Neural progenitor cell (in vitro differentiated cells): ENCODE results near the gene DOCK7. TPM values are rescaled to one million over a fixed set of nuclear protein-coding genes. Genes with fewer than 3 reads are reported as not detected.

Experiments
- DNase-seq: peaks from one replicate; pipeline ENCODE4 v3.0.0-alpha.2; 2016; ENCODE audit warnings: low spot score
- H2AFZ ChIP-seq: fragments of 200-600 bp; sonication (generic); replicated peaks from 2 replicates; pipeline ENCODE4 v1.6.1; 2016; ENCODE audit warnings: antibody characterized with exemption
- H3F3A ChIP-seq: fragments of 200-600 bp; sonication (generic); 2 replicates; pipeline ENCODE4 v1.6.1; 2016; ENCODE audit warnings: antibody characterized with exemption, low read depth
- H3K27ac ChIP-seq: fragments of 200-600 bp; sonication (generic); 2 replicates; pipeline ENCODE4 v1.5.1; 2016; ENCODE audit warnings: mild to moderate bottlenecking
- H3K27me3 ChIP-seq: fragments of 200-600 bp; sonication (generic); 2 replicates; pipeline ENCODE4 v1.6.1; 2016; ENCODE audit warnings: mild to moderate bottlenecking, moderate library complexity
- H3K36me3 ChIP-seq: fragments of 200-600 bp; sonication (generic); 2 replicates; pipeline ENCODE4 v1.5.1; 2016
- H3K4me1 ChIP-seq: fragments of 200-600 bp; sonication (generic); 2 replicates; pipeline ENCODE4 v1.6.1; 2016; ENCODE audit warnings: mixed run types
- H3K4me2 ChIP-seq: fragments of 200-600 bp; sonication (generic); 2 replicates; pipeline ENCODE4 v1.6.1; 2016
- H3K4me3 ChIP-seq: fragments of 200-600 bp; sonication (generic); 2 replicates; pipeline ENCODE4 v1.5.1; 2016
- H3K79me2 ChIP-seq: fragments of 200-600 bp; sonication (generic); 2 replicates; pipeline ENCODE4 v1.6.1; 2016; ENCODE audit warnings: low read depth
- H3K9ac ChIP-seq: fragments of 200-600 bp; sonication (generic); 2 replicates; pipeline ENCODE4 v1.6.1; 2016
- H3K9me3 ChIP-seq: fragments of 200-600 bp; sonication (generic); 2 replicates; pipeline ENCODE4 v1.5.1; 2016; ENCODE audit warnings: low read depth
- H4K20me1 ChIP-seq: fragments of 200-600 bp; sonication (generic); 2 replicates; pipeline ENCODE4 v1.6.1; 2016; ENCODE audit warnings: low read depth
- H3K27ac Mint-ChIP-seq: 3 replicates; pipeline ENCODE4 v1.8.0; 2021; ENCODE audit warnings: mixed read lengths
- H3K27me3 Mint-ChIP-seq: 2 replicates; pipeline ENCODE4 v1.8.0; 2022; ENCODE audit warnings: low read depth, mild to moderate bottlenecking, inconsistent platforms, moderate library complexity, mixed read lengths; ENCODE audit not compliant: insufficient read depth
- H3K36me3 Mint-ChIP-seq: 3 replicates; pipeline ENCODE4 v1.8.0; 2021; ENCODE audit warnings: mixed read lengths
- H3K4me1 Mint-ChIP-seq: 3 replicates; pipeline ENCODE4 v1.8.0; 2021; ENCODE audit warnings: mixed read lengths
- H3K4me3 Mint-ChIP-seq: 3 replicates; pipeline ENCODE4 v1.8.0; 2021; ENCODE audit warnings: mild to moderate bottlenecking, moderate library complexity, mixed read lengths
- H3K9me3 Mint-ChIP-seq: 3 replicates; pipeline ENCODE4 v1.8.0; 2020; ENCODE audit warnings: mixed read lengths
- EZH2 ChIP-seq: fragments of 200-600 bp; sonication (generic); IDR thresholded peaks from 2 replicates; pipeline ENCODE4 v1.6.1; 2017; ENCODE audit warnings: antibody characterized with exemption, mild to moderate bottlenecking, moderate library complexity
- EZH2phosphoT487 ChIP-seq: fragments of 200-600 bp; sonication (generic); IDR thresholded peaks from 2 replicates; pipeline ENCODE4 v1.6.1; 2017; ENCODE audit warnings: antibody characterized with exemption
- total RNA-seq: library from RNA; depleted of rRNA; stranded (reverse); fragments of >200 nt; gene quantifications from 2 replicates; pipeline ENCODE4 v1.2.3, GENCODE V29; 2015; ENCODE audit warnings: low replicate concordance
- TF ChIP-seq, protein P1 (sequence below): fragments of 200-600 bp; sonication (generic); IDR thresholded peaks from 2 replicates; pipeline ENCODE4 v1.5.1; 2017; ENCODE audit warnings: antibody characterized with exemption, mild to moderate bottlenecking

Gene DOCK7
- total RNA-seq, 1 donor from 2014 or later: 92.7 TPM

DNA sequence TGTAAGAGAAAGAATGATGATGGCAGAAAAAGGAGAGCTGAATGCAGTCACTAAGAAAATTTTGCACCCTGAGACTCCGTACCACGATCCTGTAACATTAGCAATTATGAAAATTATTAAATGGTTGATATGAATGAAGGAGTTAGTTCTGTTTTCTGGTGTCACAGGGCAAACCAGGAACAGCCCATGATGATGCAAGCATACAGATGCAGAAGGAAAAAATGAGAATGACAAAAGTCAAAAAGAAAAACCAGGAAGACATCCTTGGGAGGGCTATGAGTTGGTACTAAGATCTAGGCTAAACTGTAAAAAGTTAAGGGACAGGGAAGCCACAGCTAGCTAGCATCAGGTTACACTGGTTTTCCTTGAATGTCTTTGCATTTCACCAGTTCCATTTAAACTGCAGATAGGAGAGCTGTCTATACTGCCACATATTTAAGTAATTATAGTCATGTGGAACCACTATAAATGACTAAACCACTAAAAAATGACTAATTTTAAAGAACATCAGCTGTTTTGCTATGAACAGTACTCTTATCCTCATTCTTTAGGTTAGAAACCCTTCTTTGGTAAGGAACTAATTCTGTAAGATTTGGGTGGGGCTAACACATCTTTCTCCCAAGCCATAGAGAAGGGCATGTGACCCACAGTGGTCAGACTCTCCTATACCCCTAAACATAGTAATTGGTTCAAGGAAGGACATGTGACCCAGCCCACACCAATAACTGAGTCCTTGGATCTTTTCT lies 11.4 kb downstream of the DOCK7 start:
- H3K36me3 Mint-ChIP-seq: peaks cover 25% of the 10 kb centered on the region
- H3K27ac Mint-ChIP-seq: no peak overlapping the region
- H3K27ac ChIP-seq: no peak overlapping the region

DNA sequence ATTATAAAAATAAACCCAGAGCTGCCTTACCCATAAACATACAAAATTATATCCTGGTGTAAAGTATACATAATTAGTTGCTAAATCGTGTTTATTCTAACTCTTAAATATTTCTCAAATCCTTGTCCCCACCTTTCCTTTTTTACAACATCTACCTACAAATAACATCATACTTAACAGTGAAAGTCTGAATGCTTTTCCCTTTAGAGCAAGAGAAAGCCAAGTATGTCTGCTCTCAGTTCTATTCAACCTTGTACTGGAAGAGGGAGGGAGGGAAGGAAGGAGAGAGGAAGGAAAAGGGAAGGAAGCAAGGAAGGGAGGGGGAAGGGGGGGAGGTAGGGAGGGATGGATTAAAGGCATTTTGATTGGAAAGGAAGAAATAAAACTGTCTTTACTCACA lies 14.6 kb downstream of the DOCK7 start:
- H3K27me3 ChIP-seq: no peaks in the 10 kb centered on the region
- H3K4me2 ChIP-seq: no peak overlapping the region
- TF ChIP-seq EZH2phosphoT487 (no peak), EZH2 (no peak)
- TF ChIP-seq, protein P1, sequence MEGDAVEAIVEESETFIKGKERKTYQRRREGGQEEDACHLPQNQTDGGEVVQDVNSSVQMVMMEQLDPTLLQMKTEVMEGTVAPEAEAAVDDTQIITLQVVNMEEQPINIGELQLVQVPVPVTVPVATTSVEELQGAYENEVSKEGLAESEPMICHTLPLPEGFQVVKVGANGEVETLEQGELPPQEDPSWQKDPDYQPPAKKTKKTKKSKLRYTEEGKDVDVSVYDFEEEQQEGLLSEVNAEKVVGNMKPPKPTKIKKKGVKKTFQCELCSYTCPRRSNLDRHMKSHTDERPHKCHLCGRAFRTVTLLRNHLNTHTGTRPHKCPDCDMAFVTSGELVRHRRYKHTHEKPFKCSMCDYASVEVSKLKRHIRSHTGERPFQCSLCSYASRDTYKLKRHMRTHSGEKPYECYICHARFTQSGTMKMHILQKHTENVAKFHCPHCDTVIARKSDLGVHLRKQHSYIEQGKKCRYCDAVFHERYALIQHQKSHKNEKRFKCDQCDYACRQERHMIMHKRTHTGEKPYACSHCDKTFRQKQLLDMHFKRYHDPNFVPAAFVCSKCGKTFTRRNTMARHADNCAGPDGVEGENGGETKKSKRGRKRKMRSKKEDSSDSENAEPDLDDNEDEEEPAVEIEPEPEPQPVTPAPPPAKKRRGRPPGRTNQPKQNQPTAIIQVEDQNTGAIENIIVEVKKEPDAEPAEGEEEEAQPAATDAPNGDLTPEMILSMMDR: no peak

More for the DNA sequence above, 11.4 kb downstream of the DOCK7 start:
- Mint-ChIP-seq H3K27me3 (no peaks in the 10 kb centered on the region), H3K4me3 (no peak overlapping the region), H3K4me1 (no peaks in the 10 kb centered on the region), H3K9me3 (peaks cover 18% of the 10 kb centered on the region)
- Histone ChIP-seq H3K4me2 (no peak overlapping the region), H3F3A (no peaks in the 10 kb centered on the region), H3K9me3 (no peaks in the 10 kb centered on the region), H3K36me3 (no peaks in the 10 kb centered on the region), H3K4me3 (no peak overlapping the region), H3K27me3 (no peaks in the 10 kb centered on the region), H3K9ac (no peak overlapping the region), H3K4me1 (peaks cover 8% of the 10 kb centered on the region), H3K79me2 (peaks cover 90% of the 10 kb centered on the region), H2AFZ (no peak overlapping the region), H4K20me1 (peaks cover 22% of the 10 kb centered on the region)
- TF ChIP-seq, protein P1: no peak
- TF ChIP-seq EZH2 (no peak), EZH2phosphoT487 (no peak)
- no peak for DNase-seq

DNA sequence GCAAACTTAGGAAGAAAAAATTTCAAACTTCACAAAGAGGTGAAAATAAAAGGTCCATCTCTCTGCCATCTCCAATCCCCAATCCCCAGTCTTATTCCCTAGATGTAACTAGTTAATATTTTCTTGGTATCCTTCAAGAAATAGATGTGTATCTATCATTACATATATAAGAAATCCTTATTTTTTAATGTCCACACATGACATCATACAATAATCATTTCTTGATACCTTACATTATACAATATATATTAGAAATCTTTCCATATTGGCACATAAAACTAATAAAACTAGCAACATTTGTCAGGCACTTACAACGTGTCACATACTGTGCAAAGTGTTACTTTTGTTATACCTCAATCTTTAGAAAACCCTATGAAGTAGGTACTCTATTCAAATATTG lies 16.2 kb downstream of the DOCK7 start:
- no peak overlapping the region for H3K4me3 Mint-ChIP-seq
- Histone ChIP-seq H3K9me3 (no peaks in the 10 kb centered on the region), H3K36me3 (no peaks in the 10 kb centered on the region), H3K4me2 (no peak overlapping the region), H3K9ac (no peak overlapping the region), H3K27me3 (no peaks in the 10 kb centered on the region), H3K79me2 (peaks cover 85% of the 10 kb centered on the region), H3K4me3 (no peak overlapping the region), H4K20me1 (peaks cover 29% of the 10 kb centered on the region), H2AFZ (no peak overlapping the region), H3K4me1 (peaks cover 5% of the 10 kb centered on the region), H3K27ac (no peak overlapping the region), H3F3A (no peaks in the 10 kb centered on the region)
- no peaks in the 10 kb centered on the region for H3K27me3 Mint-ChIP-seq
- peaks cover 2% of the 10 kb centered on the region for H3K4me1 Mint-ChIP-seq
- TF ChIP-seq EZH2phosphoT487: no peak
- H3K27ac Mint-ChIP-seq: no peak overlapping the region
- H3K9me3 Mint-ChIP-seq: peaks cover 16% of the 10 kb centered on the region
- peaks cover 28% of the 10 kb centered on the region for H3K36me3 Mint-ChIP-seq
- DNase-seq: no peak

More for the DNA sequence above, 14.6 kb downstream of the DOCK7 start:
- Histone ChIP-seq H4K20me1 (peaks cover 27% of the 10 kb centered on the region), H3K9me3 (no peaks in the 10 kb centered on the region), H2AFZ (no peak overlapping the region), H3K9ac (no peak overlapping the region), H3F3A (no peaks in the 10 kb centered on the region), H3K27ac (no peak overlapping the region), H3K79me2 (peaks cover 85% of the 10 kb centered on the region), H3K36me3 (no peaks in the 10 kb centered on the region), H3K4me1 (peaks cover 8% of the 10 kb centered on the region), H3K4me3 (no peak overlapping the region)
- Mint-ChIP-seq H3K9me3 (peaks cover 21% of the 10 kb centered on the region), H3K4me1 (peaks cover 2% of the 10 kb centered on the region), H3K36me3 (peaks cover 33% of the 10 kb centered on the region), H3K27ac (no peak overlapping the region), H3K27me3 (no peaks in the 10 kb centered on the region), H3K4me3 (no peak overlapping the region)
- no peak for DNase-seq

DNA sequence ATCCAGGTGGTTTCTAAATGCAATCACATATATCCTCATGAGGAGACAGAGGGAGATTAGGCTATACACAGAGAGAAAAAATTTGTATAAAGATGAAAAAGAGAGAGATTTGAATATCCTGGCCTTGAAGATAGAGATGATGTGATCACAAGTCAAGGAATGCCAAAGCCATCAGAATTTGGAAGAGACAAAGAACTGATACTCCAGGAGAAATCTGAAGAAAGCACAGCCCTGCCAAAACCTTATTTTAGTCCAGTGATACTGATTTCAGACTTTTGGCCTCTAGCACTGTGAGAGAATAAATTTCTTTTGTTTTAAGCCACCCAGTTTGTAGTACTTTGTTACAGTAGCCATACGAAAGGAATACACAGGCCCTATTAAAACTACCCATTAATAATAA lies 33.4 kb downstream of the DOCK7 start:
- Histone ChIP-seq H3K4me2 (no peak overlapping the region), H3K9me3 (no peaks in the 10 kb centered on the region), H3K27me3 (no peaks in the 10 kb centered on the region), H3K79me2 (peaks cover 45% of the 10 kb centered on the region), H3K36me3 (no peaks in the 10 kb centered on the region), H4K20me1 (peaks cover 4% of the 10 kb centered on the region), H3F3A (no peaks in the 10 kb centered on the region), H3K27ac (no peak overlapping the region), H3K4me3 (no peak overlapping the region), H3K9ac (no peak overlapping the region), H3K4me1 (no peaks in the 10 kb centered on the region), H2AFZ (no peak overlapping the region)
- no peak overlapping the region for H3K27ac Mint-ChIP-seq
- H3K36me3 Mint-ChIP-seq: peaks cover 27% of the 10 kb centered on the region
- no peak for TF ChIP-seq EZH2phosphoT487
- no peak for TF ChIP-seq EZH2
- TF ChIP-seq, protein P1: no peak
- no peaks in the 10 kb centered on the region for H3K4me1 Mint-ChIP-seq
- no peaks in the 10 kb centered on the region for H3K27me3 Mint-ChIP-seq
- no peak for DNase-seq
- peaks cover 8% of the 10 kb centered on the region for H3K9me3 Mint-ChIP-seq
- H3K4me3 Mint-ChIP-seq: no peak overlapping the region
